ENCODE results near the gene PITPNM1. TPM values are rescaled to one million over a fixed set of nuclear protein-coding genes. Genes with fewer than 3 reads are reported as not detected.

Gene PITPNM1
- total RNA-seq, 2 experiments from 2014 or later, result 139 to 143 TPM

DNA sequence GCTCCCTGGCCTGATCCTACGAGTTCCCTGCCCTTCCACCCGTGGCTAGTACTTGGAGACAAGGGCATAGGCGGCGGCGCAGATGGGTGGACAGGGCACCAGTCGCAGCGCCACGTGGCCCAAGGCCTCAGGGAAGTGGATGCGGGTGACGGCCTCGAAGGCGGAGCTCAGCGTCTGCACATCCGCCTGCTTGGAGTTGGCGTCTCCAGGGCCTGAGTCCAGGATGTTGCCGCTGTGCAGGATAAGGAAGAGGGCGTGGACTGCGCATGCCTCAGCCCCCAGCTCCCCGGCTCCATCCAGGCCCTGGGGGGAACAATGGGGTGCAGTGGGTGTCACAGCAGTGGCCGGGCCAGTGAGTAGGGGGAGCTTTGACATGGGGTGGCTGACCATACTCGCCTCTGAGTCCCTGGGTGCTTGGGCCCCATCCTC is 6.6 kb downstream of the PITPNM1 start:
- no peak for DNase-seq

DNA sequence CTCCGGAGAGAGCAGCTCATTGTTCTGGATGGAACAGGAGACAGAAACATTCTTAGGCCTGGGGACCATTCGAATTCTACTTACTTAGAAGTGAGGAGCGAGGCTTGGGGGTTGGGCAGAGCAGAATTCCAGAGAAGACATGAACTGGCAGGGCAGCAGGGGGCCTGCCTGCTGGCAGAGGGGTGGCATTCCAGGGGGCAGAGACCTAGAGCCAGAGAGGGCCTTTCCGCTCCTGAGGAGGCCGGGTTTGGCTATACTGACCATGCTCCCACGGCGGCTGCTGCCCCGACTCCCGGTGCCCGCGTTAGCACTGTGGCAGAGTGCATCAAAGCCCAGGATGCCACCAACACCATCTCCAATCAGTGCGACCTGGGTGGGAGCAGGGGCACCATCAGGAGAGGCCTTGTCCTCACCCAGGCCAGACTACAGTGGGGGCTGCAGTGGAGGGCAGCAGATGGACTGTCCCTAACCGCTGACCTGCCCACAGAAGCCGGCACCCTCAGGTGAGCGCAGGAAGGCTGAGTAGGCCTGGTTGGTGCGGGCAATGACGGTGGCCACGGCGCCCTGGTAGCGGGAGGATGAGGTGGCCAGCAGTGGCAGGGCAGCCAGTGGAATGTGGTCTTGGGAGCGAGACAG is 7.4 kb downstream of the PITPNM1 start:
- Mint-ChIP-seq H3K4me3 (no peak overlapping the region), H3K27ac (no peak overlapping the region), H3K9me3 (no peaks in the 10 kb centered on the region), H3K4me1 (ENCODE audit: low read depth) (peaks cover 21% of the 10 kb centered on the region), H3K36me3 (peaks cover 42% of the 10 kb centered on the region), H3K27me3 (no peaks in the 10 kb centered on the region)
- intact Hi-C loops (cut with micrococcal nuclease), result no loop called here
- ChIA-PET CTCF (no interaction called here), POLR2A (no interaction called here)
- no peak for DNase-seq

More for the DNA sequence above, 6.6 kb downstream of the PITPNM1 start:
- H3K9me3 Mint-ChIP-seq, result no peaks in the 10 kb centered on the region
- CTCF ChIA-PET, result no interaction called here
- H3K27me3 Mint-ChIP-seq, result no peaks in the 10 kb centered on the region
- peaks cover 25% of the 10 kb centered on the region for H3K4me1 Mint-ChIP-seq (ENCODE audit: low read depth)
- POLR2A ChIA-PET, result no interaction called here
- no peak overlapping the region for H3K4me3 Mint-ChIP-seq
- intact Hi-C loops (cut with micrococcal nuclease), result no loop called here
- peaks cover 45% of the 10 kb centered on the region for H3K36me3 Mint-ChIP-seq
- H3K27ac Mint-ChIP-seq, result no peak overlapping the region

DNA sequence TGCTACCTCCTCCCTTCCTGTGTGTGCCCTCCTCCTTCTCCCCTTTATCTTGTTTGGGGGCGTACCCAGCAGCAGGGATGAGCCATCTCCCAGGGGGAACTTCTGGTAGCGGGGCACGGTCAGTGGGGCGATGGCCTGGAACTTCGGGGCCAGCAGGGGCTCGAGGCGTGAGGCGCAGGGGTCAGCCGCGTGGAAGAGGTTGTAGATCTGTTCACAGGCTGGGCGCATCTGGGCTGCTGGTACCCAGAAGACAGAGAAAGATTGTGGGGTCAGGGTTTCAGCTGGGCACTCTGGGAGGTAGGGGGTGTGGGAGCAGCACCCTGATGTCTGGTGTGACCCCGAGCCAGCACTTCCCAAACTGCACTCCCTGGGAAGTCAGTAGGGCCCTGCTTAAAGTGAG is 9.1 kb downstream of the PITPNM1 start:
- Mint-ChIP-seq H3K36me3 (peaks cover 45% of the 10 kb centered on the region), H3K27ac (no peak overlapping the region), H3K4me1 (ENCODE audit: low read depth) (peaks cover 9% of the 10 kb centered on the region), H3K4me3 (no peak overlapping the region), H3K27me3 (no peaks in the 10 kb centered on the region), H3K9me3 (no peaks in the 10 kb centered on the region)
- CTCF ChIA-PET, result no interaction called here
- intact Hi-C loops (cut with micrococcal nuclease), result no loop called here
- POLR2A ChIA-PET, result no interaction called here
- DNase-seq, result no peak

DNA sequence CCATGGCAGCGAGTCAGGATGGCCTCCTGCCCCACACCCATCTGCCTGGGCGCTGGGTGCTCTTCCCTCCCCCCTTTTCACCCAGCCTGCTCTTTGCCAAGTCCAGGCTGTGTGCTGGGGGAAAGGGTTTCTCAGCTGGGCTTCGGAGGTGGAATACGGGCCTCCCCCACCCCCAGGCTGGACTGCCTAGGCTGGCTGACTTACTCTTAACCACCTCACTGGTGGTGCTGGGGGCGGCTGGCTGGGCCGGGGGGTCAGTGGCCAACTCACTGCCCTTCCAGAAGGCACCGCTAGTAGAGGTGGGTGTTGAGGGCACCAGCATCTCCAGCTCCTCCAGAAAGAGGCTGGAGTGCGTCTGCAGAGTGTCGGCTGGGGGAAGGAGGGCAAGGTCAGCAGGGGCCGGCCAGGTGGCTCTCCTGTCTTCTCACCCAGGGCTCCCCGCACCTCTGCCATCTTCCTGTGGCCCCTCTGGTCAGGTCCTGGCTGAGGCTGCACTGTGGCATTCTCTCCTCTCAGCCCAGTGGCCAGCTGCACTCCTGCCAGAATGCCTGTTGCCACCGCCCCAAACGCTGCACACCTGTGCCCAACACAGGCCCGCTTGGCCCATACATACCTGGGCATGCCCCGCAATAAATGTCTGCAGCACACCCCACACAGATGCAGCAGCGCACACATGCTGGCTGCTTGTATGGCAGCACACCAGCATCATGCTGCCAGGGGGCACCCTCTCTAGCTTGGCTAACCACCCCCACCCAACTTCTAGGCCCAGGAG is 9.7 kb downstream of the PITPNM1 start:
- peaks cover 45% of the 10 kb centered on the region for H3K36me3 Mint-ChIP-seq
- H3K4me1 Mint-ChIP-seq (ENCODE audit: low read depth), result peaks cover 5% of the 10 kb centered on the region
- H3K4me3 Mint-ChIP-seq, result no peak overlapping the region
- no peaks in the 10 kb centered on the region for H3K27me3 Mint-ChIP-seq
- ChIA-PET POLR2A (no interaction called here), CTCF (no interaction called here)
- intact Hi-C loops (cut with micrococcal nuclease), result no loop called here
- H3K27ac Mint-ChIP-seq, result no peak overlapping the region
- H3K9me3 Mint-ChIP-seq, result no peaks in the 10 kb centered on the region
- DNase-seq, result no peak

DNA sequence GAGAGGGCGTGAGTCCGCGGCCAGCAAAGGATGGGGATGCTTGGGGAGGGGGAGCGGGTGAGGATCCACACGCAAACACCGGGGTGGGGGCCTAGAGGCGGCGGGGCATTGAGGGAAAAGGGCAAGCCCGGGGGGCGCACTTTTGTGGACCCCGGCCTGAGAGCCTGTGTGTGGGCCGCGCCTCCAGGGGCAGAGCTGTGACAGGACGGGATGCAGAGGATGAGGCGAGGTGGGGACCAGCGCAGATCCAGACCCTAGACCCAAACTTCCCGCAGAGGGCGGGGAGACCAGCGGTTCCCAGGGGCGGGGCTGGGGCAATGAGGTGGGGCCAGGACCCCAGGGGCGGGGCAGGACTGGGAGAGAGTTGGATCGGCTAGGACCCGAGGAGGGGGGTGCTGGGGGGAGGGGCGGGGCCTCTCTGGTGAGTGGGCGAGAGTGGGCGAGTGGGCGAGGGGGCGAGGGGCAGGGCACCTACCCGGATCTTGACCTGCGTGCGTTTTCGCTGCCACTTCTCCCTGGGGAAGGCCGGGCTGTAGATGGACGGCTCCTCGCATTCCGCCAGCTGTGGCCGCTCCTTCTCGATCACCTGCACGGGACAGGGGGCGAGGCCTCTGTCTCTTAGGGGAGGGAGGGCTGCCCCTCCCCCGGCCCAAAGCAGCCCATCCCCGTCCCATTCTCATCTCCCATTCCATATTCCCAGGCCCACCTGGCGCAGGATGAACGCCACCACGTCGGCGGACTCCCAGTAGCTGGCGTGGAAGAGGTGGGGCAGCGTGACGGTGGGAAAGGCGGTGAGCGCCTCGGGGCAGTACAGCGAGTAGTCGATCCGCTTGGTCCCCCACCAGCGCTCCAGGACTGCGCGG is 10.6 kb downstream of the PITPNM1 start:
- POLR2A ChIA-PET, result no interaction called here

DNA sequence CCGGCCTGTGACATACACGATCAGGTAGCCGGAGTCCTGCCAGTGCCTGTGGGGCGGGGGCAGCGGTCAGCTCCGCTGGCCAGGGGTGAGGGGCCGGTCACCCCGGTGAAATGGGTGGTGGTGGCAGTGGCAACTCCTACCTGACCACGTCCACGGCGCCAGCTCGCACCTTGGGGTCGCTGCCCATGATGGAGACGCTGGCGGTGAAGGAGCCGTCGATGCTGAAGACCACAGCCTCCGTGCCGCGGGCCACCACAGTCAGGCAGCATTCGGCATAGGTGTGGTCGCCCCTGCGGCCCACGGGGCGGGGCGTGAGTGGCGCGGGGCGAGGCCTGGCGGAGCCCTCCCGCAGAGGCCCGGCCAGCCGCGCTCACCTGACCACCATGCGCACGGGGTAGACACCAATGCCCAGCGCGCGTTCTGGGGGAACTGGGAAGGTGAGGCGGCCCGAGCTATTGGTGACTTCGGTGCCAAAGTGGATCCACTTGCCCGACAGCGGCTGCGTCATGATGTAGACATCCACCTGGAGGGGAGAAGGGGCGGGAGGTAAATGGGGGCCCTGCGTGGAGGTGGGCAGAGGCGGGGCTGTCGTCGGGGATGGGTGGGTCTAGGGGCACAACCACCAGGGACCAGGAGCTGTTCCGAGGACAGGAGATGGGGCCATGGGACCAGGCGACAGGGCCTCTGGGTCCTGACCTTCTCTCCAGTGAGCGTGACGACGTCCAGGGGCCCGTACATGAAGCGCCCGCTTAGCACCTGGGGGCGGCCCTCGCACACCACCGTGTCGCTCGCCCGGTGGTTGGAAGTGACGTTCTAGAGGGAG is 11.4 kb downstream of the PITPNM1 start:
- Mint-ChIP-seq H3K27me3 (no peaks in the 10 kb centered on the region), H3K4me3 (no peak overlapping the region), H3K36me3 (peaks cover 50% of the 10 kb centered on the region), H3K4me1 (ENCODE audit: low read depth) (peaks cover 18% of the 10 kb centered on the region), H3K9me3 (no peaks in the 10 kb centered on the region), H3K27ac (no peak overlapping the region)
- DNase-seq, result no peak
- ChIA-PET POLR2A (no interaction called here), CTCF (no interaction called here)
- intact Hi-C loops (cut with micrococcal nuclease), result no loop called here

More for the DNA sequence above, 10.6 kb downstream of the PITPNM1 start:
- Mint-ChIP-seq H3K27ac (no peak overlapping the region), H3K4me3 (no peak overlapping the region), H3K4me1 (ENCODE audit: low read depth) (peaks cover 11% of the 10 kb centered on the region), H3K9me3 (no peaks in the 10 kb centered on the region), H3K27me3 (no peaks in the 10 kb centered on the region), H3K36me3 (peaks cover 47% of the 10 kb centered on the region)
- intact Hi-C loops (cut with micrococcal nuclease), result no loop called here
- DNase-seq, result no peak
- CTCF ChIA-PET, result no interaction called here

DNA sequence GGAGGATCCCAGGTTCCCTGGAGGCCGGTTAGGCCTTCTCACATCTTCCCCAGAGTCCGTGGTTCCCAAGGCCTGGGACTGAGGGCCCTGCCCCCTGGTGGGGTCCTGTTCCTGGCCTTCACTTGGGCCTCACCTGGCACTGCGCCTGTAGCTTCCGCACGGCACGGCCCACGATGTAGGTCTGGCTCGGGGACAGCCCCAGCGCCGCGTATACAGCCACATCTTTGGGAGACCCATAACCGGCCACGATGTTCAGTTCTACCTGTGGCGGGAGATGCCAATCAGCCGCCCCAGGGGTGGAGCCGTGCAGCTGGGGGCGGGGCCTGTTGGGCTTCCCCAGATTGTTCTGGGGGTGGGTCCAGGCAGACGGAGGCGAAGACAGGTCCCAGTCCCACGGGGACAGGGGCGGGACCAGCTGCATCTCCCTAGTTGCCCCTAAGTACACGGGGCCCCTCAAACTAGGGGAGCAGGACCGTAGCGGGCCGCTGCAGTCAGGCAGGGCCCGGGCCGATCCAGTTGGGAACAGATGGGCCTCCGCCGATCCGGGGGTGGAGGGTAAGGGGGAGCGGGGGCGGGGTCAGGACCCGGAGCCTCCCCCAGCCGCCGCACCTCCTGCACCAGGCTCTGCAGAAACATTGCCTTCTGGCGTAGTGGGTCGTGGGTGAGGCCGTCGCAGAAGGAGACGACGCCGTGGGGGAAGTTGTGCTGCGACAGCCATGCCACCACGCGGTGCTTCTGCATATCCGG is 12.2 kb downstream of the PITPNM1 start:
- no peak overlapping the region for H3K4me3 Mint-ChIP-seq
- no peaks in the 10 kb centered on the region for H3K9me3 Mint-ChIP-seq
- H3K36me3 Mint-ChIP-seq, result peaks cover 56% of the 10 kb centered on the region
- H3K27ac Mint-ChIP-seq, result no peak overlapping the region
- peaks cover 26% of the 10 kb centered on the region for H3K4me1 Mint-ChIP-seq (ENCODE audit: low read depth)
- intact Hi-C loops (cut with micrococcal nuclease), result no loop called here
- DNase-seq, result peak; percentile 49
- H3K27me3 Mint-ChIP-seq, result no peaks in the 10 kb centered on the region
- ChIA-PET POLR2A (interaction anchor here (2.0 to 2.6 kb wide), 2 partner anchors 25 to 54 kb away, joined by 6 to 9 read pairs; partner anchors contain the start of gene TMEM134), CTCF (no interaction called here)

DNA sequence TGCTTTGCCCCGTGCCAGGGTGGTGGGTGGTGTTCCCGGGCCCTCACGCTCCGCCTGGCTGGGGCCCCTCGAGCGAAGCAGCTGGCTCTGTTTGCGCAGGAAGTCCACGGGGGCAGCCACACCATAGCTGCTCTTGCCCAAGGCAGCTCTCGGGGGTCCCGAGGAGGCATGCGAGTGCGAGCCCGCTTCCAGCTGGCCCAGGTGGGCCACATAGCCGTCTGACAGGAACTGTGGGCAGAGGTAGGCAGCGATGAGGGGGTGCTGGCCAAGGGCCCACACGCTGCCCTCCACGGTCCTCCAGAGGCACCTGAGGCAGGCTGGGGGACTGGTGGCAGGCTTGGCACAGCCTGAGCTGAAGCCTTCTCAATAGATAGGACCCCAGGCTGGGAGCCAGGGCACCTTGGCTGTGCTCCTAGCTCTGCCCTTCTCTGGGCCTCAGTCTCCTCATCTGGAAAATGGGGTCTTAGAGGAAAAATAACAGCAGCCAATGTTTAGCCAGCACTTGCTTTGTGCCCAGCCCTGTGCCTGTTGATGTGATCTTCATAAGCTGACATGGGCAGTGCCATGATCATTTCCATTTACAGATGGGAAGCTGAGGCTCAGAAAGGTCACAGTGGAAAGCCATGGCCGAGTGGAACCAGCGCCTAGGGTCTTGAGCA is 13.0 kb downstream of the PITPNM1 start:
- CTCF ChIA-PET, result no interaction called here
- Mint-ChIP-seq H3K4me3 (no peak overlapping the region), H3K4me1 (ENCODE audit: low read depth) (peaks cover 34% of the 10 kb centered on the region)

DNA sequence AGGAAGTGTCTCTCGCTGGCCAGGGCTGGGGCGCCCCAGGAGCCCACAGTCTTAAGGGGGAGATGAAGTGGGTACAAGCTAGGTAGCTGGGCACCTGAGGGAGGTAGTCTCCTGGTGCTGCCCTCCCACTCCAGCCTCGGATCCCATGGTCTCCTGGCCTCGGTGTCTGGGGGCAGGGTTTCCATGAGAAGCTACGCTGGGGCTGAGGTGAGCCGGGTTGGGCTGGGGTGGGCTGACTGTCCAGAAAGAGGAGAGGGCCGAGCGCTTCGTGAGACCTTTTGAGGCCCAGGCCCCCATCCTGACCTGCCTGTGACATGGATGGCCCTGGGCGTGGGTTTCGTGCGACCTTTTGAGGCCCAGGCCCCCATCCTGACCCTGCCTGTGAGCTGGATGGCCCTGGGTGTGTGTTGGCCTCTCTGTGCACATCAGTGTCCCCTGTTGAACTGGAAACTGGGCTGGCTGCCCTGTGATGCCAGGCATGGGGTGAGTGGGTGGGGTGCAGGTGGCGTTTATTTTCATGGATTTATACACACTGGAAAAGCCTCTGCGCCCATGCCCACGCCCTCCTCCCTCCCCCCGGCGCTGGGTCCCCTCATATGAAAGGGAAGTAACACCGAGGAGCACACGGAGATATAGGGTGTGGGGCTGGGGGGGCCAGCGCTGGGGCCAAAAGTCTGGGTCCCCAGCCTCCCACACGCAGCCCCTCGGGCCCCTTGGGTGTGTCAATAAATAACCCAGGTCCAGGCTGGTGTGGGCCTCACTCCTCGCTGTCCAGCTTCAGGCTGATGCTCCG is 13.7 kb downstream of the PITPNM1 start:
- intact Hi-C loops (cut with micrococcal nuclease), result no loop called here
- CTCF ChIA-PET, result no interaction called here
- Mint-ChIP-seq H3K27me3 (no peaks in the 10 kb centered on the region), H3K9me3 (no peaks in the 10 kb centered on the region), H3K27ac (peak overlapping the region; percentile 69), H3K36me3 (peaks cover 54% of the 10 kb centered on the region), H3K4me1 (ENCODE audit: low read depth) (peaks cover 41% of the 10 kb centered on the region), H3K4me3 (no peak overlapping the region)
- POLR2A ChIA-PET, result interaction anchor here (1.1 to 2.6 kb wide), 5 partner anchors 23 to 87 kb away, joined by 3 to 9 read pairs (median 6); partner anchors contain the start of genes PTPRCAP and TMEM134
- DNase-seq, result no peak

More for the DNA sequence above, 13.0 kb downstream of the PITPNM1 start:
- peaks cover 54% of the 10 kb centered on the region for H3K36me3 Mint-ChIP-seq
- no peak overlapping the region for H3K27ac Mint-ChIP-seq
- intact Hi-C loops (cut with micrococcal nuclease), result no loop called here
- no peaks in the 10 kb centered on the region for H3K9me3 Mint-ChIP-seq
- H3K27me3 Mint-ChIP-seq, result no peaks in the 10 kb centered on the region
- no peak for DNase-seq
- POLR2A ChIA-PET, result interaction anchor here (2.0 to 2.6 kb wide), 3 partner anchors 24 to 55 kb away, joined by 6 to 9 read pairs (median 6); partner anchors contain the start of genes PTPRCAP and TMEM134

DNA sequence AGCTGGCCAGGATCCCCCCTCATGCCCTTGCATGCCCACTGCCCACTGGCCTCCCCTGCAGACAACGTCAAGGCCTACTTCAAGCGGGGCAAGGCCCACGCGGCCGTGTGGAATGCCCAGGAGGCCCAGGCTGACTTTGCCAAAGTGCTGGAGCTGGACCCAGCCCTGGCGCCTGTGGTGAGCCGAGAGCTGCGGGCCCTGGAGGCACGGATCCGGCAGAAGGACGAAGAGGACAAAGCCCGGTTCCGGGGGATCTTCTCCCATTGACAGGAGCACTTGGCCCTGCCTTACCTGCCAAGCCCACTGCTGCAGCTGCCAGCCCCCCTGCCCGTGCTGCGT is 14.5 kb downstream of the PITPNM1 start:
- Mint-ChIP-seq H3K4me3 (no peak overlapping the region), H3K27me3 (no peaks in the 10 kb centered on the region), H3K27ac (peak overlapping the region; percentile 69), H3K9me3 (no peaks in the 10 kb centered on the region), H3K4me1 (ENCODE audit: low read depth) (peaks cover 49% of the 10 kb centered on the region), H3K36me3 (peaks cover 56% of the 10 kb centered on the region)
- CTCF ChIA-PET, result no interaction called here
- no peak for DNase-seq
- intact Hi-C loops (cut with micrococcal nuclease), result no loop called here
- POLR2A ChIA-PET, result interaction anchor here (1.1 to 4.2 kb wide), 5 partner anchors 14 to 86 kb away, joined by 3 to 21 read pairs (median 6); partner anchors contain the start of genes PITPNM1, PTPRCAP and TMEM134
